H1 (cell line): ENCODE data around the gene CACNA1A. TPM values are rescaled to one million over a fixed set of nuclear protein-coding genes. Genes with fewer than 3 reads are reported as not detected.

Experiments
- CTCF ChIA-PET: fragments of 300-600 bp; sonication (Branson Sonifier 250); formaldehyde crosslinking; loops from one replicate; lab custom pipeline; 2021; ENCODE audit not compliant: partially characterized antibody; lab: Charles Lee
- POLR2A ChIA-PET: fragments of 300-600 bp; sonication (Branson Sonifier 250); formaldehyde crosslinking; loops from one replicate; lab custom pipeline; 2021; ENCODE audit warnings: inconsistent platforms; ENCODE audit not compliant: partially characterized antibody; lab: Charles Lee
- DNase-seq, 2 experiments: peaks; one replicate each; pipeline versions ENCODE4 v3.0.0 to v3.0.0-alpha.2; 2010 to 2022; ENCODE audit warnings: low spot score in 2 of 2, low read depth in 1 of 2, mixed read lengths in 1 of 2
- FAIRE-seq: peaks from 2 replicates; lab custom pipeline; 2011; peaks lifted over from hg19 to GRCh38; lab: Jason Lieb, UNC
- H2AFZ ChIP-seq: 2 replicates; pipeline ENCODE4 v1.8.1; 2012; ENCODE audit warnings: low read length, inconsistent platforms
- H2AK5ac ChIP-seq: 2 replicates; pipeline ENCODE4 v1.6.1; 2013; ENCODE audit warnings: low read depth, low read length
- H2BK120ac ChIP-seq: replicated peaks from 2 replicates; pipeline ENCODE3; 2013; ENCODE audit warnings: low read depth, low read length, inconsistent platforms
- H2BK12ac ChIP-seq: 2 replicates; pipeline ENCODE4 v1.6.1; 2013; ENCODE audit warnings: low read depth, low read length
- H2BK15ac ChIP-seq: 2 replicates; pipeline ENCODE4 v1.6.1; 2013; ENCODE audit warnings: low read length
- H2BK20ac ChIP-seq: 2 replicates; pipeline ENCODE4 v1.6.1; 2013; ENCODE audit warnings: low read length
- H2BK5ac ChIP-seq: 2 replicates; pipeline ENCODE4 v1.6.1; 2013; ENCODE audit warnings: low read depth, low read length
- H3K14ac ChIP-seq: 2 replicates; pipeline ENCODE4 v1.6.1; 2013; ENCODE audit warnings: inconsistent platforms; ENCODE audit not compliant: insufficient read length
- H3K18ac ChIP-seq: 2 replicates; pipeline ENCODE4 v1.6.1; 2013; ENCODE audit warnings: low read length; ENCODE audit errors: extremely low read depth
- H3K23ac ChIP-seq: 2 replicates; pipeline ENCODE4 v1.6.1; 2013; ENCODE audit warnings: inconsistent platforms; ENCODE audit not compliant: insufficient read length
- H3K23me2 ChIP-seq: 2 replicates; pipeline ENCODE4 v1.6.1; 2013; ENCODE audit warnings: low read depth, low read length
- H3K27ac ChIP-seq: 2 replicates; pipeline ENCODE4 v1.6.1; 2011; ENCODE audit warnings: low read depth, low read length, inconsistent platforms
- H3K27me3 ChIP-seq, 4 experiments: replicated peaks in 1 of 4; 1 replicate in 1 of 4; 2 replicates in 3 of 4; pipeline versions ENCODE4 v1.6.1 to v1.8.1; 2011 to 2013; ENCODE audit warnings: low read length in 3 of 4, mild to moderate bottlenecking in 3 of 4, inconsistent platforms in 2 of 4, mixed read lengths in 2 of 4, moderate library complexity in 1 of 4; ENCODE audit not compliant: control insufficient read depth in 3 of 4, insufficient read depth in 3 of 4; ENCODE audit errors: extremely low read depth in 1 of 4
- H3K36me3 ChIP-seq, 4 experiments: 2 replicates each; pipeline versions ENCODE4 v1.6.1 to v1.8.1; 2011 to 2013; ENCODE audit warnings: mild to moderate bottlenecking in 4 of 4, low read length in 3 of 4, moderate library complexity in 2 of 4, control low read depth in 1 of 4, inconsistent platforms in 1 of 4; ENCODE audit not compliant: insufficient read depth in 4 of 4, control insufficient read depth in 2 of 4
- H3K4ac ChIP-seq: replicated peaks from 2 replicates; pipeline ENCODE3; 2013; ENCODE audit warnings: low read length, low read depth, mixed read lengths, inconsistent platforms; ENCODE audit not compliant: insufficient read length
- H3K4me1 ChIP-seq, 4 experiments: replicated peaks in 1 of 4; 1 replicate in 1 of 4; 2 replicates in 3 of 4; pipeline versions ENCODE4 v1.6.1 to v1.8.1; 2011 to 2013; ENCODE audit warnings: low read length in 3 of 4, inconsistent platforms in 2 of 4, mixed read lengths in 1 of 4; ENCODE audit not compliant: insufficient read depth in 4 of 4, control insufficient read depth in 3 of 4
- H3K4me2 ChIP-seq, 2 experiments: 2 replicates each; pipeline versions ENCODE4 v1.6.1 to v1.8.1; 2011 to 2013; ENCODE audit warnings: low read depth in 2 of 2, low read length in 2 of 2, control low read depth in 1 of 2, inconsistent platforms in 1 of 2, mild to moderate bottlenecking in 1 of 2; ENCODE audit not compliant: insufficient read depth in 1 of 2
- H3K4me3 ChIP-seq, 4 experiments: fragments of 200-600, 300-600 bp in 1 of 4; sonication (generic), shearing (Covaris generic), sonication (Bioruptor Twin) in 1 of 4; 2 replicates each; pipeline versions ENCODE4 v1.5.1 to v1.8.1; 2011 to 2016; ENCODE audit warnings: low read length in 4 of 4, low read depth in 3 of 4, control low read depth in 2 of 4, inconsistent platforms in 2 of 4, mild to moderate bottlenecking in 2 of 4, mixed read lengths in 1 of 4, moderate library complexity in 1 of 4; ENCODE audit not compliant: insufficient read depth in 2 of 4; ENCODE audit errors: extremely low read depth in 1 of 4
- H3K56ac ChIP-seq: replicated peaks from 2 replicates; pipeline ENCODE3; 2013; ENCODE audit warnings: low read depth, mild to moderate bottlenecking, mixed read lengths, low read length, inconsistent platforms; ENCODE audit not compliant: insufficient read length
- H3K79me1 ChIP-seq: 2 replicates; pipeline ENCODE4 v1.6.1; 2013; ENCODE audit warnings: low read depth, low read length, control low read depth
- H3K79me2 ChIP-seq, 2 experiments: 2 replicates each; pipeline versions ENCODE4 v1.6.1 to v1.8.1; 2012 to 2013; ENCODE audit warnings: low read length in 2 of 2, mild to moderate bottlenecking in 2 of 2, inconsistent platforms in 1 of 2; ENCODE audit not compliant: insufficient read depth in 2 of 2, control insufficient read depth in 1 of 2
- H3K9ac ChIP-seq, 4 experiments: replicated peaks in 1 of 4; 1 replicate in 1 of 4; 2 replicates in 3 of 4; pipeline versions ENCODE4 v1.6.1 to v1.8.1; 2011 to 2013; ENCODE audit warnings: low read depth in 3 of 4, low read length in 3 of 4, control low read depth in 2 of 4, mild to moderate bottlenecking in 2 of 4, moderate library complexity in 2 of 4, inconsistent platforms in 1 of 4; ENCODE audit errors: extremely low read depth in 1 of 4
- H3K9me3 ChIP-seq, 2 experiments: 2 replicates each; pipeline versions ENCODE4 v1.6.1 to v1.8.1; 2012 to 2013; ENCODE audit warnings: mild to moderate bottlenecking in 2 of 2, moderate library complexity in 2 of 2, control low read depth in 1 of 2, inconsistent platforms in 1 of 2, low read depth in 1 of 2, low read length in 1 of 2, mixed read lengths in 1 of 2; ENCODE audit not compliant: insufficient read depth in 2 of 2
- H4K20me1 ChIP-seq, 2 experiments: replicated peaks in 1 of 2; 2 replicates each; pipeline versions ENCODE3 to v1.8.1; 2011 to 2013; ENCODE audit warnings: inconsistent platforms in 2 of 2, low read length in 2 of 2, mild to moderate bottlenecking in 1 of 2; ENCODE audit not compliant: insufficient read depth in 2 of 2, control insufficient read depth in 1 of 2
- H4K5ac ChIP-seq: 2 replicates; pipeline ENCODE4 v1.6.1; 2013; ENCODE audit warnings: low read length, low read depth, mixed read lengths, inconsistent platforms; ENCODE audit not compliant: insufficient read length
- H4K8ac ChIP-seq: 2 replicates; pipeline ENCODE4 v1.8.0; 2013; ENCODE audit warnings: mild to moderate bottlenecking, moderate library complexity, low read length, inconsistent platforms; ENCODE audit not compliant: insufficient read depth; ENCODE audit errors: extremely low read depth
- H4K91ac ChIP-seq: replicated peaks from 2 replicates; pipeline ENCODE3; 2013; ENCODE audit warnings: low read length, mixed read lengths, inconsistent platforms; ENCODE audit not compliant: insufficient read length
- ASH2L ChIP-seq: fragments of 200-600, 300-600 bp; sonication (generic); IDR thresholded peaks from one replicate; pipeline ENCODE4 v1.7.1; 2017; ENCODE audit warnings: low read length
- BRCA1 ChIP-seq: IDR thresholded peaks from 2 replicates; pipeline ENCODE4 v1.6.1; 2012; ENCODE audit warnings: low read depth, low read length, improper control_type of control experiment
- CBX5 ChIP-seq: fragments of 300-800, 300-1000 bp; sonication (generic); IDR thresholded peaks from 2 replicates; pipeline ENCODE4 v1.7.1; 2016; ENCODE audit warnings: antibody characterized with exemption, low read length, low read depth
- CTBP2 ChIP-seq: IDR thresholded peaks from 2 replicates; pipeline ENCODE4 v1.7.0; 2011; ENCODE audit warnings: borderline replicate concordance, mild to moderate bottlenecking, moderate library complexity, mixed read lengths, low read length; ENCODE audit not compliant: insufficient read depth, insufficient read length
- CTCF ChIP-seq, 3 experiments: IDR thresholded peaks; 1 replicate in 2 of 3; 2 replicates in 1 of 3; pipeline versions ENCODE4 v1.5.1 to v1.6.1; 2011; ENCODE audit warnings: low read length in 3 of 3, mild to moderate bottlenecking in 3 of 3, inconsistent platforms in 2 of 3, low read depth in 1 of 3, moderate library complexity in 1 of 3; ENCODE audit not compliant: insufficient read depth in 1 of 3; ENCODE audit errors: control extremely low read depth in 1 of 3
- JUND ChIP-seq: IDR thresholded peaks from 2 replicates; pipeline ENCODE4 v1.6.1; 2011; ENCODE audit warnings: mild to moderate bottlenecking, improper control_type of control experiment, low read length
- POLR2AphosphoS5 ChIP-seq: IDR thresholded peaks from 2 replicates; pipeline ENCODE4 v1.6.1; 2011; ENCODE audit warnings: low read depth, low read length
- SAP30 ChIP-seq: fragments of 300-600 bp; sonication (generic); IDR thresholded peaks from 2 replicates; pipeline ENCODE4 v1.7.1; 2012; ENCODE audit warnings: low read length, moderate library complexity, mild to moderate bottlenecking, inconsistent platforms; ENCODE audit not compliant: insufficient read depth, insufficient replicate concordance
- SIN3A ChIP-seq, 2 experiments: IDR thresholded peaks in 1 of 2; conservative IDR thresholded peaks in 1 of 2; 2 replicates each; pipeline ENCODE4 v1.6.1; 2011 to 2012; ENCODE audit warnings: low read length in 2 of 2, improper control_type of control experiment in 1 of 2, low read depth in 1 of 2, mild to moderate bottlenecking in 1 of 2
- TCF12 ChIP-seq: IDR thresholded peaks from 2 replicates; pipeline ENCODE4 v1.6.1; 2011; ENCODE audit warnings: low read depth, mild to moderate bottlenecking, low read length
- YY1 ChIP-seq: IDR thresholded peaks from 2 replicates; pipeline ENCODE4 v1.6.1; 2011; ENCODE audit warnings: low read depth, mild to moderate bottlenecking, low read length
- WGBS, 2 experiments: shearing (Covaris generic) in 1 of 2; methylation state at CpG; one replicate each; pipeline versions ENCODE4 v1.1.6 to v1.1.7; 2013 to 2015; ENCODE audit warnings: low lambda C conversion rate in 2 of 2, mixed read lengths in 2 of 2, inconsistent platforms in 1 of 2, low coverage in 1 of 2, missing lambda C conversion rate in 1 of 2; ENCODE audit not compliant: insufficient replicate concordance in 2 of 2, insufficient coverage in 1 of 2, insufficient read length in 1 of 2; ENCODE audit errors: extremely low coverage in 1 of 2, missing lambda C conversion rate in 1 of 2; 5-methylcytosine and 5-hydroxymethylcytosine counted together
- polyA plus RNA-seq, 7 experiments: library from polyadenylated mRNA; depleted of rRNA in 3 of 7; stranded (reverse) in 5 of 7; unstranded in 2 of 7; fragments of >200 nt in 5 of 7; fragments of 200-250 nt in 2 of 7; gene quantifications; 1 replicate in 5 of 7; 2 replicates in 1 of 7; 4 replicates in 1 of 7; pipeline versions ENCODE4 v1.2.1 to v1.2.3, GENCODE V29; 2011 to 2013; ENCODE audit warnings: missing spikeins in 2 of 7, mixed read lengths in 2 of 7
- total RNA-seq: library from RNA; stranded (reverse); fragmentation: NEBNext Ultra II Directional; extraction: Animal tissue kit (Norgen Biotek cat#: 25700); gene quantifications from 2 replicates; pipeline ENCODE4 v1.2.1, GENCODE V29; 2021

The CACNA1A gene
- total and polyA plus RNA-seq, 2 of the 8 experiments (the other 6 are each of a cell fraction or from before 2014, with no cell fraction given) = 10.7 to 25.3 TPM

GRCh38 chr19:13337181-13337580 lies 169.1 kb downstream of the CACNA1A start:
- Histone ChIP-seq H2BK12ac (no peak overlapping the region), H4K20me1 (no peaks in the 10 kb centered on the region), H3K4me3 (no peak overlapping the region), H3K4ac (no peak overlapping the region), H2BK120ac (no peak overlapping the region), H2AK5ac (no peak overlapping the region), H3K56ac (no peak overlapping the region), H3K4me2 (no peak overlapping the region), H3K27ac (no peak overlapping the region), H3K4me1 (no peaks in the 10 kb centered on the region), H2BK5ac (no peak overlapping the region), H2BK20ac (no peak overlapping the region), H3K18ac (no peak overlapping the region), H3K23me2 (no peaks in the 10 kb centered on the region; the same call in 1 of the 2 replicates), H3K14ac (no peak overlapping the region), H3K9ac (no peak overlapping the region), H4K91ac (no peak overlapping the region), H3K79me1 (no peaks in the 10 kb centered on the region), H3K9me3 (peaks cover 22 to 24% of the 10 kb centered on the region in 2 experiments), H2AFZ (no peak overlapping the region), H3K23ac (no peak overlapping the region), H3K27me3 (no peaks in the 10 kb centered on the region), H4K8ac (no peak overlapping the region), H4K5ac (no peak overlapping the region), H2BK15ac (no peak overlapping the region), H3K79me2 (no peaks in the 10 kb centered on the region), H3K36me3 (peaks cover 0 to 21% (median 3%) of the 10 kb centered on the region in 4 experiments; a peak in 5 of 8 replicates)
- WGBS, 2 experiments = 52% methylated on average over 3 of the region's 3 CpGs; no CpG with 5 or more reads in 1 of the 2 experiments
- ChIA-PET POLR2A (no interaction called here), CTCF (interaction anchor here (0.7 kb wide), 1 partner anchor 59 kb away, joined by 4 read pairs; no protein-coding TSS in a partner anchor)
- DNase-seq (no peak), FAIRE-seq (no peak)
- no peak for TF ChIP-seq BRCA1
- no peak for TF ChIP-seq SIN3A (conservative IDR thresholded peaks at IDR 0.05 in 1 of 2, IDR thresholded peaks at IDR 0.05 in 1 of 2; ENCODE audit: low read depth in 1 of 2, low read length in 2 of 2)
- no peak for TF ChIP-seq CTCF (IDR thresholded peaks at IDR 0.05; ENCODE audit: control extremely low read depth in 1 of 3, insufficient read depth in 1 of 3, low read depth in 1 of 3, low read length in 3 of 3)
- TF ChIP-seq SAP30 = no peak
- no peak for TF ChIP-seq TCF12
- TF ChIP-seq JUND = no peak
- TF ChIP-seq CTBP2 = no peak
- TF ChIP-seq CBX5 = no peak
- TF ChIP-seq POLR2AphosphoS5 = no peak
- no peak for TF ChIP-seq YY1
- no peak for TF ChIP-seq ASH2L
